Type B pancreatic cell (in vitro differentiated cells): ENCODE measurements around the gene BOK. TPM values are rescaled to one million over a fixed set of nuclear protein-coding genes. Genes with fewer than 3 reads are reported as not detected.

Source experiments
- DNase-seq: peaks from one replicate; pipeline ENCODE4 v3.0.0; 2021; ENCODE audit warnings: mixed read lengths; ENCODE audit not compliant: unreplicated experiment; ENCODE audit errors: extremely low spot score
- H3K27ac Mint-ChIP-seq: 2 replicates; pipeline ENCODE4 v1.8.0; 2021; ENCODE audit warnings: mild to moderate bottlenecking, mixed read lengths
- H3K27me3 Mint-ChIP-seq: 2 replicates; pipeline ENCODE4 v1.8.0; 2021; ENCODE audit warnings: mixed read lengths
- H3K36me3 Mint-ChIP-seq: 2 replicates; pipeline ENCODE4 v1.8.0; 2021; ENCODE audit warnings: mixed read lengths
- H3K4me1 Mint-ChIP-seq: one replicate; pipeline ENCODE4 v1.8.0; 2021; ENCODE audit warnings: mixed read lengths; ENCODE audit not compliant: unreplicated experiment
- H3K4me3 Mint-ChIP-seq: 2 replicates; pipeline ENCODE4 v1.8.0; 2021; ENCODE audit warnings: mild to moderate bottlenecking, mixed read lengths
- H3K9me3 Mint-ChIP-seq: 2 replicates; pipeline ENCODE4 v1.8.0; 2021; ENCODE audit warnings: mixed read lengths
- total RNA-seq: library from RNA; stranded (reverse); gene quantifications from 2 replicates; pipeline ENCODE4 v1.2.1, GENCODE V29; 2021; ENCODE audit warnings: low replicate concordance
- TF ChIP-seq, protein P1 (sequence below): fragments of 200-600 bp; sonication (generic); conservative IDR thresholded peaks from 2 replicates; pipeline ENCODE4 v1.5.0; 2021; ENCODE audit warnings: antibody characterized with exemption, mild to moderate bottlenecking

The BOK gene
- total RNA-seq, 1 donor from 2014 or later, result 41.5 TPM

DNA sequence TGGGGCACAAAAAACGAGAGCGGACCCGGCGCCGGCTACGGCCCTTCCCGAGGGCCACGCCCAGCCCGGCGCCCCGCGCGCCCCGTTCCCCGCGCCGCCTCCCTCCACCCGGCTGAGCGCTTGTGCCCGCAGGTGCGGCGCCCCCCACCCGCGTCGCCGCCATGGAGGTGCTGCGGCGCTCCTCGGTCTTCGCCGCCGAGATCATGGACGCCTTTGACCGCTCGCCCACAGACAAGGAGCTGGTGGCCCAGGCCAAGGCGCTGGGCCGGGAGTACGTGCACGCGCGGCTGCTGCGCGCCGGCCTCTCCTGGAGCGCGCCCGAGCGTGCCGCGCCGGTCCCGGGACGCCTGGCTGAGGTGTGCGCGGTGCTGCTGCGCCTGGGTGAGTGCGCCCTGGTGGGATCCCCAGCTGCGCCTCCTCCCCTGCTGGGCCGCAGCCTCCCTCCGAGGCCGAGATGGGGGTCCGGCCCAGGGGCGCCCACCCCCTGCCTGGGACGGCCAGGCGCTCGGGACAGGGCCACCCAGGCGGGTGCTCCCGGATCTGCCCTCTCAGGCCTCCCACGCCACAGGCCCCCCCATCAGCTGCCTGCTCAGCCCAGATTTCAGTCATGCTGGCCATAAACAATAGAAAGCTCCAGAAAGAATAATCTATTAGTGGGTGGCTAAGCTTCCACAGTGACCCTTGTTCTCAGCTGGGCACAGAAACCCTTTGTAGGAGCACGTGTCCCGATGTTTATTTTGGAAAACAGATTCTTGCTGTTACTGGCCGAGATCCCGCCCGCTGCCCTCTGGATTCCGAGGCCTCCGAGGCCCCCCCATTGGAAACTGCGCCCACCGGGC lies 997 bp downstream of the BOK start:
- H3K4me1 Mint-ChIP-seq, result no peaks in the 10 kb centered on the region
- peak overlapping the region; percentile 65 for H3K27ac Mint-ChIP-seq
- peaks cover 20% of the 10 kb centered on the region for H3K27me3 Mint-ChIP-seq
- peaks cover 4% of the 10 kb centered on the region for H3K9me3 Mint-ChIP-seq
- peak overlapping the region; percentile 89 for H3K4me3 Mint-ChIP-seq
- TF ChIP-seq, protein P1, sequence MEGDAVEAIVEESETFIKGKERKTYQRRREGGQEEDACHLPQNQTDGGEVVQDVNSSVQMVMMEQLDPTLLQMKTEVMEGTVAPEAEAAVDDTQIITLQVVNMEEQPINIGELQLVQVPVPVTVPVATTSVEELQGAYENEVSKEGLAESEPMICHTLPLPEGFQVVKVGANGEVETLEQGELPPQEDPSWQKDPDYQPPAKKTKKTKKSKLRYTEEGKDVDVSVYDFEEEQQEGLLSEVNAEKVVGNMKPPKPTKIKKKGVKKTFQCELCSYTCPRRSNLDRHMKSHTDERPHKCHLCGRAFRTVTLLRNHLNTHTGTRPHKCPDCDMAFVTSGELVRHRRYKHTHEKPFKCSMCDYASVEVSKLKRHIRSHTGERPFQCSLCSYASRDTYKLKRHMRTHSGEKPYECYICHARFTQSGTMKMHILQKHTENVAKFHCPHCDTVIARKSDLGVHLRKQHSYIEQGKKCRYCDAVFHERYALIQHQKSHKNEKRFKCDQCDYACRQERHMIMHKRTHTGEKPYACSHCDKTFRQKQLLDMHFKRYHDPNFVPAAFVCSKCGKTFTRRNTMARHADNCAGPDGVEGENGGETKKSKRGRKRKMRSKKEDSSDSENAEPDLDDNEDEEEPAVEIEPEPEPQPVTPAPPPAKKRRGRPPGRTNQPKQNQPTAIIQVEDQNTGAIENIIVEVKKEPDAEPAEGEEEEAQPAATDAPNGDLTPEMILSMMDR, result no peak
- DNase-seq, result no peak
- H3K36me3 Mint-ChIP-seq, result peaks cover 4% of the 10 kb centered on the region

DNA sequence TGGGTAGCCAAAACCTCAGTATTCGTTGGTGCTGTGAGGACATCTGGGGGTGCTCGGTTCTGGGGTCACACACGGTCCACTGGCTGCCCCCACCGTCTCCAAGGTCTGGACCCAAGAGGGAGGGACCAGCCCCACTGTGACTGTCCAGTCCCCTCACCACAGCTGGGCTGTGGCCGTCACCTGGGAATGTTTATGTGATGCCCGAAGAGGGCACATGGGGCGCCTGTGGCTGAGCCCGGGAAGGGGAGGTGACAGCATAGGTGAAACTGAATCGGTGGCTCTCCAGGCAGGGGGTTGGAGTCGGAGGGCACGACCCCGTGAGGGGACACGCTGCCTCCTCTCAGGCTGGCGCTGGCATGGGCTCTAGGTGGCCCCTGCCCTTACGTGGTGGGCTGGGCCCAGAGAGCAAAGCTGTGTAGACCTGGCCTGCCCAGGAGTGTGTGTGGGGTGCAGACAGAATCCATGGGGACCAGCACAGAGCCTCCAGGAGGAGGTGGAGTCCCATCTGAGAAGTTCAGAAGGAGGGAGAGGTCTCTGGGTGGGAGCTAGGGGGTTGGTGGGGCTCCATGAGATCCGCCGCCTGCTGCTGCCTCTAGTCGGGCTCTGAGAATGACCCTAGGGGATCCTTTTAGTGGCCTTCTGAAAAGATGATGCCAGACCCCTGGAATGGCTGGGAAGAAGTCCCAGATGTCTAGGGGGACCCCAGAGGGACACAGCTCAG lies 1.8 kb downstream of the BOK start:
- no peak for DNase-seq
- Mint-ChIP-seq H3K4me3 (peak overlapping the region; percentile 89), H3K36me3 (peaks cover 4% of the 10 kb centered on the region), H3K4me1 (no peaks in the 10 kb centered on the region), H3K9me3 (peaks cover 4% of the 10 kb centered on the region), H3K27ac (peak overlapping the region; percentile 65), H3K27me3 (peaks cover 20% of the 10 kb centered on the region)
- TF ChIP-seq, protein P1, result no peak

DNA sequence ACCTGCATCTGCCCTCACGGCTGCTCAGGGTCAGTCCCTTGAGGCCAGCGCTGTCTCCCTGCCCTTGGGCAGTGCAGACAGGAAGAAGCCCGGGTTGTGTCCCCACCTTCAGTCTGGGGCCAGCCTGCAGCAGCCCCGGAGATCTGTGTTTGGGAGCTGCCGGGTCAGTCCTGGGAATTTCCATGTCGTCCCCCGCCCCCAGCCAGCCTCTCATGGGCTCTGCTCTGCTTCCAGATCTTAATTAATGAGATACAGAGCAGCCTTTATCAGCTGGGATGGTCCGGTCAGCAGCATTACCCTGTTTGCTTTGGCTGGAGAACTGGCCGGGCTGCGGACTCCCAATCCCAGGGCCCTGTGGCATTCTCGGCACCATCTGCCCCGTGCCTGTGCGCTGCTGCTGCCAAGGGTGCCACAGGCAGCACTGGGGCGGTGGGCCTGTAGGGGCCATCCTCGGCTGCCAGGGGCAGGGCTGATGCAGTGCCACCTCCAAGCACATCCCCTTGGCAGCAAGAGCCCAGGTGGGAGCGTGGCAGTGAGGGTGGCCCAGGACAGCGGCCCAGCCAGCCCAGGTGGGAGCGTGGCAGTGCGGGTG lies 2.4 kb downstream of the BOK start:
- Mint-ChIP-seq H3K36me3 (peaks cover 4% of the 10 kb centered on the region), H3K4me3 (peak overlapping the region; percentile 89), H3K9me3 (peaks cover 4% of the 10 kb centered on the region), H3K4me1 (no peaks in the 10 kb centered on the region), H3K27me3 (peaks cover 17% of the 10 kb centered on the region), H3K27ac (no peak overlapping the region)
- DNase-seq, result no peak
- TF ChIP-seq, protein P1, result no peak

DNA sequence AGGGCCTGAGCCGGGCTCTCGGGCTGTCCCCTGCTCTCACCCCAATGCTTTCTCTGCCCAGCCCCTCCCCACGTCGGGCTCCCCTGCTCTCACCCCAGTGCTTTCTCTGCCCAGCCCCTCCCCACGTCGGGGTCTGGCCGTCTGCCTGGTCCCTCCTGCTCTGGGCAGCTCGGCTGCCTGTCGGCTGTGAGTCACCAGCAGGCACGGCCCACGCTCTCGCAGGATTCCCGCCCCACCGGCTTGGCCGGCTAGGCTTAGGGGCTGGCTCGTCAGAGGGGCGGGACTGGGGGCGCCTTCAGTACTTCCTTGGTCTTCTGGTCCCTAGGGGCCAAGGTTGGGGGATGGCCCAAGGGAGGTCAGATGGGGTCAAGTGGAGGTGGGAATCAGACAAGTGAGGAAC lies 3.3 kb downstream of the BOK start:
- Mint-ChIP-seq H3K4me3 (peak overlapping the region; percentile 74), H3K27me3 (peaks cover 12% of the 10 kb centered on the region), H3K4me1 (no peaks in the 10 kb centered on the region), H3K36me3 (peaks cover 4% of the 10 kb centered on the region), H3K9me3 (peaks cover 4% of the 10 kb centered on the region), H3K27ac (peak overlapping the region; percentile 87)
- TF ChIP-seq, protein P1, result no peak
- DNase-seq, result no peak

DNA sequence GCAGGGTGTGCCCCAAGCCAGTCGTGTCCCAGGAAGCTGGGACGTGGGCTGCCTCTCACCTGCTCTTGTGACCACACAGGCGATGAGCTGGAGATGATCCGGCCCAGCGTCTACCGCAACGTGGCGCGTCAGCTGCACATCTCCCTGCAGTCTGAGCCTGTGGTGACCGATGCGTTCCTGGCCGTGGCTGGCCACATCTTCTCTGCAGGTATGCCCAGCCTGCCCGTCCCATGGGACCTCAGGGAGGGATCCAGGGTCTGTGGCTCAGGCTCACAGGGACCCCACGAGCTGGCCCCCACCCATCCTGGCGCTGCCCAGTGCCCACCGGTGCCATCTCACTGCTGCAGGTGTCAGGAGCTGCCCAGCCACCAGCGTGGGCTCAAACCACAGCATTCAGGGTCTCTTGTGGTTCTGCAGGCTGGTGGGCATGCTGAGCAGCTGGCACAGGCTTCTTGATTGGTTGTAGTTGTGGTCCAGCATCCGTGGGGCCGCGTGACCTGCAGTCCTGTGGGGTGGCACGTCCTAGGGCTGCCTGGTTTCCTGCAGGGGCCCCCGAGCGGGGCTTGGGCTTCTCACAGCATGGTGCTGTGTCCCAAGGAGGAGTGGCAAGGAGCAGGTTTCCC lies 3.8 kb downstream of the BOK start:
- Mint-ChIP-seq H3K4me3 (peak overlapping the region; percentile 74), H3K9me3 (peaks cover 4% of the 10 kb centered on the region), H3K27ac (peak overlapping the region; percentile 87), H3K36me3 (peaks cover 4% of the 10 kb centered on the region), H3K4me1 (no peaks in the 10 kb centered on the region), H3K27me3 (peaks cover 10% of the 10 kb centered on the region)
- TF ChIP-seq, protein P1, result no peak
- no peak for DNase-seq
